Melanocyte of skin (primary cell): ENCODE measurements around the gene RPS28. TPM values are rescaled to one million over a fixed set of nuclear protein-coding genes. Genes with fewer than 3 reads are reported as not detected.

ENCODE experiments used
- total RNA-seq, 2 donors: library from RNA; depleted of rRNA; stranded (reverse); fragments of >200 nt; gene quantifications; 2 replicates each; pipeline ENCODE4 v1.2.3, GENCODE V29; 2012

Gene RPS28
- 10 to 100 TPM; 91.6 to 97.0 TPM for total RNA-seq

GRCh38 chr19:8321067-8321985 lies at the start of gene RPS28, which contains the start of gene NDUFA7:
Gene RPS28, plus strand, starts transcription at chr19:8321496. Its CDS starts 35 bp downstream, at chr19:8321531.
Gene NDUFA7, minus strand, starts transcription at chr19:8321375. Its CDS starts 17 bp downstream, at chr19:8321358.

GRCh38 chr19:8307965-8308866 lies 13.1 kb upstream of the RPS28 start, which contains the start of gene CD320:
Gene CD320, minus strand, starts transcription at chr19:8308358. Its CDS starts 68 bp downstream, at chr19:8308290.

GRCh38 chr19:8342684-8343482 lies 21.6 kb downstream of the RPS28 start, which contains the start of gene KANK3:
Gene KANK3, minus strand, starts transcription at chr19:8343262. Its CDS starts 5,434 bp downstream, at chr19:8337828.

GRCh38 chr19:8363803-8364771 lies 42.8 kb downstream of the RPS28 start, which contains the start of gene ANGPTL4:
Gene ANGPTL4, plus strand, starts transcription at chr19:8364155. Its CDS starts 167 bp downstream, at chr19:8364322.

Other genes starting within 250 kb of the RPS28 start
- gene FBN3, start 171.9 kb upstream of the RPS28 start, total RNA-seq, result not detected
- 10 to 100 TPM; 61.3 to 75.0 TPM for gene CERS4, start 112.1 kb upstream of the RPS28 start, total RNA-seq
- 10 to 100 TPM; 26.8 to 47.0 TPM for gene CD320, start 13.1 kb upstream of the RPS28 start, total RNA-seq
- gene NDUFA7, start 121 bp upstream of the RPS28 start, total RNA-seq, result 10 to 100 TPM; 30.6 to 35.0 TPM
- gene KANK3, start 21.8 kb downstream of the RPS28 start, total RNA-seq, result under 1 TPM; under 0.01 TPM
- 1 to 10 TPM in 1 of 2 donors, under 1 TPM in 1; 0.33 to 1.7 TPM for gene ANGPTL4, start 42.7 kb downstream of the RPS28 start, total RNA-seq
- gene RAB11B, start 68.9 kb downstream of the RPS28 start, total RNA-seq, result 10 to 100 TPM; 20.0 to 43.3 TPM
- gene MARCHF2, start 91.8 kb downstream of the RPS28 start, total RNA-seq, result 10 to 100 TPM; 76.3 to 89.8 TPM
- gene HNRNPM, start 123.5 kb downstream of the RPS28 start, total RNA-seq, result 10 to 100 TPM; 37.2 to 64.3 TPM
- not detected for gene PRAM1, start 181.1 kb downstream of the RPS28 start, total RNA-seq
- gene ZNF414, start 192.7 kb downstream of the RPS28 start, total RNA-seq, result 1 to 10 TPM; 5.5 to 6.3 TPM